Activated CD4-positive, alpha-beta T cell treated with anti-CD3 and anti-CD28 coated beads for 48 hours (primary cell): ENCODE results near the gene MYH11.
"Not testable (repeated sequence)": the region's sequence is repeated elsewhere in the genome, so short reads cannot be mapped to it uniquely, and the experiment has no call there.

Experiments used
- DNase-seq: peaks from one replicate; pipeline ENCODE4 v3.0.0-alpha.2; 2020

MYH11 gene

GRCh38 chr16:15807603-15808009 lies 49.2 kb downstream of the MYH11 start:
- DNase-seq: no peak

- DNase-seq: no peak
Measured at GRCh38 chr16:15803618-15804017, 53.2 kb downstream of the MYH11 start.

- no peak for DNase-seq
Measured at GRCh38 chr16:15799851-15800495, 56.9 kb downstream of the MYH11 start.

- DNase-seq: no peak
Measured at GRCh38 chr16:15798671-15799070, 58.2 kb downstream of the MYH11 start.

- no peak for DNase-seq
Measured at GRCh38 chr16:15796885-15797284, 59.9 kb downstream of the MYH11 start.

- no peak for DNase-seq
Measured at GRCh38 chr16:15795615-15796014, 61.2 kb downstream of the MYH11 start.

- DNase-seq: no peak
Measured at GRCh38 chr16:15792563-15792971, 64.3 kb downstream of the MYH11 start.

GRCh38 chr16:15790458-15790857 lies 66.4 kb downstream of the MYH11 start:
- no peak for DNase-seq

GRCh38 chr16:15789816-15790215 lies 67.0 kb downstream of the MYH11 start:
- DNase-seq: not testable (repeated sequence)

GRCh38 chr16:15788846-15789239 lies 68.0 kb downstream of the MYH11 start:
- DNase-seq: no peak

GRCh38 chr16:15786501-15786900 lies 70.3 kb downstream of the MYH11 start:
- no peak for DNase-seq

GRCh38 chr16:15785386-15786059 lies 71.3 kb downstream of the MYH11 start:
- no peak for DNase-seq

GRCh38 chr16:15783985-15784384 lies 72.8 kb downstream of the MYH11 start:
- no peak for DNase-seq

- no peak for DNase-seq
Measured at GRCh38 chr16:15782573-15783365, 74.1 kb downstream of the MYH11 start.

- no peak for DNase-seq
Measured at GRCh38 chr16:15781650-15782049, 75.2 kb downstream of the MYH11 start.

- no peak for DNase-seq
Measured at GRCh38 chr16:15780805-15781204, 76.0 kb downstream of the MYH11 start.

- no peak for DNase-seq
Measured at GRCh38 chr16:15779664-15780351, 77.0 kb downstream of the MYH11 start.

GRCh38 chr16:15778999-15779614 lies 77.7 kb downstream of the MYH11 start:
- DNase-seq: no peak

- no peak for DNase-seq
Measured at GRCh38 chr16:15778204-15778743, 78.6 kb downstream of the MYH11 start.

- DNase-seq: peak; percentile 11
Measured at GRCh38 chr16:15777533-15778203, 79.2 kb downstream of the MYH11 start.

GRCh38 chr16:15776572-15776971 lies 80.3 kb downstream of the MYH11 start:
- no peak for DNase-seq
